Tibial artery (tissue), 4 donors: ENCODE results near the gene PCSK1.

Experiments used
- DNase-seq, 2 donors: peaks; one replicate each; pipeline ENCODE4 v3.0.0-alpha.2; 2019
- H3K27ac ChIP-seq, 2 donors: fragments of 200-600 bp; sonication (generic) in 1 of 2; 1 replicate in 1 of 2; 2 replicates in 1 of 2; pipeline ENCODE4 v1.5.1; 2018 to 2019; ENCODE audit warnings: mild to moderate bottlenecking in 1 of 2
- H3K27me3 ChIP-seq, 2 donors: fragments of 200-600 bp; sonication (generic) in 1 of 2; one replicate each; pipeline versions ENCODE4 v1.5.1 to v1.6.0; 2016 to 2019
- H3K36me3 ChIP-seq, 3 donors: fragments of 200-600 bp; sonication (generic) in 2 of 3; one replicate each; pipeline ENCODE4 v1.5.1; 2016 to 2019; ENCODE audit warnings: mild to moderate bottlenecking in 2 of 3
- H3K4me1 ChIP-seq, 4 donors: fragments of 200-600 bp; sonication (generic) in 2 of 4; 1 replicate in 3 of 4; 2 replicates in 1 of 4; pipeline ENCODE4 v1.5.1; 2016 to 2019
- H3K4me3 ChIP-seq, 2 donors: fragments of 200-600 bp; sonication (generic) in 1 of 2; 1 replicate in 1 of 2; 2 replicates in 1 of 2; pipeline ENCODE4 v1.5.1; 2018 to 2019; ENCODE audit warnings: mild to moderate bottlenecking in 2 of 2
- H3K9me3 ChIP-seq, 3 donors: fragments of 200-600 bp; sonication (generic) in 1 of 3; one replicate each; pipeline ENCODE4 v1.5.1; 2016 to 2019
- intact Hi-C: fragments of 100-400 bp; cut with DNase I; formaldehyde crosslinking; loops from one replicate; pipeline ENCODE4 v1.15.0; 2023; ENCODE audit warnings: low total_unique reads
- TF ChIP-seq, protein P1 (sequence below), 2 experiments: fragments of 200-600 bp in 1 of 2; fragments of 450-650 bp in 1 of 2; IDR thresholded peaks; one replicate each; pipeline ENCODE4 v1.5.1; 2017 to 2019; ENCODE audit warnings: antibody characterized with exemption in 2 of 2, mild to moderate bottlenecking in 1 of 2, moderate library complexity in 1 of 2

PCSK1 gene

DNA sequence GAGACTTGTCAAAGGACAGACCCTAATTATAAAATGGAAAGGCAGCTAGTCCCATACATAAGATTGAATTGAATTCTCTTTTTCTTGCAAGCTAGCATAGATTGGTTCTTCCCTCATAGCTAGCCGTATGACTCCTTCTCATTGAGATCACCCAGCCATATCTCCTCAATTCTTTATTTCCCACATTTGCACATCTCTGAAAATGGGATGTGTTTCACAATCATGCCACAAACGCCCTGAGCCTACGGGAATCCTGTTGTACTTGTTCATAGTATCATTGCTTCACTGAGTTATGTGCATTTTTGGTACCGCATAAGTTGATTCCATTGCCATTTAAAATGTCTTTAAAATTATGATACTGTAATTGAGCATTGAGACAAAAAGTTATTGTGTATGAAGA, 90.5 kb downstream of the PCSK1 start:
- TF ChIP-seq, protein P1, sequence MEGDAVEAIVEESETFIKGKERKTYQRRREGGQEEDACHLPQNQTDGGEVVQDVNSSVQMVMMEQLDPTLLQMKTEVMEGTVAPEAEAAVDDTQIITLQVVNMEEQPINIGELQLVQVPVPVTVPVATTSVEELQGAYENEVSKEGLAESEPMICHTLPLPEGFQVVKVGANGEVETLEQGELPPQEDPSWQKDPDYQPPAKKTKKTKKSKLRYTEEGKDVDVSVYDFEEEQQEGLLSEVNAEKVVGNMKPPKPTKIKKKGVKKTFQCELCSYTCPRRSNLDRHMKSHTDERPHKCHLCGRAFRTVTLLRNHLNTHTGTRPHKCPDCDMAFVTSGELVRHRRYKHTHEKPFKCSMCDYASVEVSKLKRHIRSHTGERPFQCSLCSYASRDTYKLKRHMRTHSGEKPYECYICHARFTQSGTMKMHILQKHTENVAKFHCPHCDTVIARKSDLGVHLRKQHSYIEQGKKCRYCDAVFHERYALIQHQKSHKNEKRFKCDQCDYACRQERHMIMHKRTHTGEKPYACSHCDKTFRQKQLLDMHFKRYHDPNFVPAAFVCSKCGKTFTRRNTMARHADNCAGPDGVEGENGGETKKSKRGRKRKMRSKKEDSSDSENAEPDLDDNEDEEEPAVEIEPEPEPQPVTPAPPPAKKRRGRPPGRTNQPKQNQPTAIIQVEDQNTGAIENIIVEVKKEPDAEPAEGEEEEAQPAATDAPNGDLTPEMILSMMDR (IDR thresholded peaks at IDR 0.05), result no peak
- peak overlapping the region; percentile 84 to 87 for H3K27ac ChIP-seq
- H3K4me1 ChIP-seq, result peaks cover 0 to 45% (median 31%) of the 10 kb centered on the region in 4 donors
- DNase-seq, result no peak
- H3K4me3 ChIP-seq, result no peak overlapping the region
- H3K36me3 ChIP-seq, result no peaks in the 10 kb centered on the region
- no peaks in the 10 kb centered on the region for H3K9me3 ChIP-seq
- no peaks in the 10 kb centered on the region for H3K27me3 ChIP-seq
- intact Hi-C loops, result loop anchor here (10.0 kb wide), 2 partner anchors 412 to 698 kb away; partner anchors contain the start of gene RFESD
